ENCODE data around the gene COTL1.
"Not testable (repeated sequence)": the region's sequence is repeated elsewhere in the genome, so short reads cannot be mapped to it uniquely, and the experiment has no call there.

Gene COTL1

GRCh38 chr16:84640145-84640544 is 22.3 kb upstream of the COTL1 start:
- no peaks in the 10 kb centered on the region for H3K9me3 ChIP-seq (ENCODE audit: low read length)
- H3K27ac ChIP-seq (ENCODE audit: low read depth, low read length), result no peak overlapping the region
- no peak overlapping the region for H3K4me3 ChIP-seq (ENCODE audit: low read depth in 1 of 2, low read length in 2 of 2)
- H3K27me3 ChIP-seq (ENCODE audit: control insufficient read depth in 1 of 2, insufficient read depth in 2 of 2, low read length in 2 of 2), result no peaks in the 10 kb centered on the region
- H3K9ac ChIP-seq (ENCODE audit: low read length), result no peak overlapping the region
- peaks cover 20% of the 10 kb centered on the region for H3K4me1 ChIP-seq (ENCODE audit: insufficient read depth, low read length)
- H3K36me3 ChIP-seq (ENCODE audit: insufficient read depth, low read length), result no peaks in the 10 kb centered on the region

DNA sequence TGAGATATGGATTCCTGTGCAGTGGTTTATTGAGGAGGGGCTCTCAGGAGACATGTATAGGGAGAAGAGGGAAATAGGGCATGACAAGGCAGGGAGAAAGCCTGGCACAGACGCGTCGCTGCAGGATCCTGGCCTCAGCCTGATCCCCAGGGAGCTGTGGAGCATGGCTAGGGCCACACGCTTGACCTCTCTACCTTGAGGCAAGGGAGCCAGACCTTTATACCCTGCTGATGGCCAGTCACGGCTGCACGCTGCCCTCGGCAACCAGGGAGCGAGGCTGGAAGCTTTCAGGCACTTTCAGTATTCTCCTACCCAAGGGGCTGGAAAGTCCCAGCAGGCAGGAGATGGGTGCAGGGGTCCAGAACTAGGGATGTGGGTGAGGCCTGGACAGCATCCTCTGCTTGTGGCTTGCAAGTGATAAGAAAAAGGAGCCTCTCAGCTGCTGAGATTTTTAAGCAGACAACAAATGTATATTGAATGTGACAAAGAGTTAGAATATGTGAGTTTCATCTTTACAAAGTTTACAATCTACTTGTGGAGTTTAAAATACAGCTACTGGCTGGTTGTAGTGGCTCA is 20.4 kb upstream of the COTL1 start:
- Histone ChIP-seq H3K9ac (ENCODE audit: low read length) (no peak overlapping the region), H3K27ac (ENCODE audit: low read depth, low read length) (no peak overlapping the region), H3K27me3 (ENCODE audit: control insufficient read depth in 1 of 2, insufficient read depth in 2 of 2, low read length in 2 of 2) (no peaks in the 10 kb centered on the region), H3K4me1 (ENCODE audit: insufficient read depth, low read length) (peaks cover 13% of the 10 kb centered on the region), H3K9me3 (ENCODE audit: low read length) (no peaks in the 10 kb centered on the region), H3K36me3 (ENCODE audit: insufficient read depth, low read length) (no peaks in the 10 kb centered on the region), H3K4me3 (ENCODE audit: low read depth in 1 of 2, low read length in 2 of 2) (no peak overlapping the region)

DNA sequence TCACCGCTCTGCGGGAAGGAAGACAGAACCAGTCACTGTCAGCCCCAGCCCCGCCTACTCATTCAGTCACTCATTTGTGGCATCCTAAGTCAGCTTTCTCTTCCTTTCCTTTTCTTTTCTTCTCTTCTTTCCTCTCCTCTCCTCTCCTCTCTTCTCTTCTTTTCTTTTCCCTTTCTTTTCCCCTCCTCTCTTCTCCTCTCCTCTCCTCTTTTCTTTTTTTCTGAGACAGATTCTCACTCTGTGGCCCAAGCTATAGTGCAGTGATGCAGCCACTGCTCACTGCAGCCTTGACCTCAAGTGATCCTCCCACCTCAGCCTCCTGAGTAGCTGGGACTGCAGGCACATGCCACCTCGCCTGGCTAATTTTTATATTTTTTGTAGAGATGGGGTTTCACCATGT is 19.8 kb upstream of the COTL1 start:
- no peaks in the 10 kb centered on the region for H3K9me3 ChIP-seq (ENCODE audit: low read length)
- H3K27me3 ChIP-seq (ENCODE audit: control insufficient read depth in 1 of 2, insufficient read depth in 2 of 2, low read length in 2 of 2), result no peaks in the 10 kb centered on the region
- H3K36me3 ChIP-seq (ENCODE audit: insufficient read depth, low read length), result no peaks in the 10 kb centered on the region
- H3K4me1 ChIP-seq (ENCODE audit: insufficient read depth, low read length), result peaks cover 7% of the 10 kb centered on the region
- H3K9ac ChIP-seq (ENCODE audit: low read length), result no peak overlapping the region
- no peak overlapping the region for H3K27ac ChIP-seq (ENCODE audit: low read depth, low read length)
- no peak overlapping the region for H3K4me3 ChIP-seq (ENCODE audit: low read depth in 1 of 2, low read length in 2 of 2)

GRCh38 chr16:84635702-84636101 is 17.8 kb upstream of the COTL1 start:
- Histone ChIP-seq H3K9me3 (ENCODE audit: low read length) (no peaks in the 10 kb centered on the region), H3K4me3 (ENCODE audit: low read depth in 1 of 2, low read length in 2 of 2) (no peak overlapping the region), H3K36me3 (ENCODE audit: insufficient read depth, low read length) (no peaks in the 10 kb centered on the region), H3K27me3 (ENCODE audit: control insufficient read depth in 1 of 2, insufficient read depth in 2 of 2, low read length in 2 of 2) (no peaks in the 10 kb centered on the region), H3K9ac (ENCODE audit: low read length) (no peak overlapping the region), H3K4me1 (ENCODE audit: insufficient read depth, low read length) (no peaks in the 10 kb centered on the region), H3K27ac (ENCODE audit: low read depth, low read length) (no peak overlapping the region)

DNA sequence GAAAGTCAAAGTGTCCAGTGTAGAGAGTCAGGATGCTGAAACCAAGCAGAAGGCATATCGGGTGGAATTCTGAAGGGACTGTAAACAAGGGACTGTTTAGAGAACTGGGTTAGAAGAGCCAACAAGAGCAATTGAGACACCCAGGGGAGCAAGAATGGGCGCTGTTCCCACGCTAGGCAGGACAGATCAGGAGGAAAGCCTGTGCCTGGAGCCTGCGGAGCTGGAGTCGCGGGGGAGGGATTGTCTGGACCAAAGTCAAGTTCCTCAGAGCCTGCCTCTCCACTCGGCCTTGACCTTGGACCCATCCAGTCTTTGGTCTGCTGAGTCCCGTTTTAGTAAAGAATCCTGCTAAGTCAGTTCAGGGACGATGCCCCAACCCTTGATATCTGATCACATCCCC is 15.7 kb upstream of the COTL1 start:
- Histone ChIP-seq H3K9ac (ENCODE audit: low read length) (no peak overlapping the region), H3K27ac (ENCODE audit: low read depth, low read length) (no peak overlapping the region), H3K9me3 (ENCODE audit: low read length) (no peaks in the 10 kb centered on the region), H3K36me3 (ENCODE audit: insufficient read depth, low read length) (no peaks in the 10 kb centered on the region), H3K27me3 (ENCODE audit: control insufficient read depth in 1 of 2, insufficient read depth in 2 of 2, low read length in 2 of 2) (no peaks in the 10 kb centered on the region), H3K4me1 (ENCODE audit: insufficient read depth, low read length) (no peaks in the 10 kb centered on the region), H3K4me3 (ENCODE audit: low read depth in 1 of 2, low read length in 2 of 2) (no peak overlapping the region)

DNA sequence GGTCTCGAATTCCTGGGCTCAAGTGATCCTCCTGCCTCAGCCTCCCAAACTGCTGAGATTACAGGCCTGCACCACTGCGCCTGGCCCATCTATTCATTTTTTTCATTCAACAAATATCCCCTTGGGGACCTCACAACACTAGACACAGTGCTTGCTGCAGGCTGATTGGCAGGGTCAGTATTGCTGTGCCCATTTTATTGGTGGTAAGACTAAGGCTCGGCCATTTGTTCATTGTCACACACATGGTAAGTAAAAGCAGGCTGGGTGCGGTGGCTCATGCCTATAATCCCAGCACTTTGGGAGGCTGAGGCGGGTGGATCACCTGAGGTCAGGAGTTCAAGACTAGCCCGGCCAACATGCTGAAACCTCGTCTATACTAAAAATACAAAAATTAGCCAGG is 15.0 kb upstream of the COTL1 start:
- H3K27ac ChIP-seq (ENCODE audit: low read depth, low read length); H3K27me3 ChIP-seq (ENCODE audit: control insufficient read depth in 1 of 2, insufficient read depth in 2 of 2, low read length in 2 of 2); H3K9ac ChIP-seq (ENCODE audit: low read length); H3K9me3 ChIP-seq (ENCODE audit: low read length); H3K4me3 ChIP-seq (ENCODE audit: low read depth in 1 of 2, low read length in 2 of 2); H3K4me1 ChIP-seq (ENCODE audit: insufficient read depth, low read length); H3K36me3 ChIP-seq (ENCODE audit: insufficient read depth, low read length): not testable (repeated sequence)

- Histone ChIP-seq H3K27ac (ENCODE audit: low read depth, low read length) (no peak overlapping the region), H3K9me3 (ENCODE audit: low read length) (no peaks in the 10 kb centered on the region), H3K27me3 (ENCODE audit: control insufficient read depth in 1 of 2, insufficient read depth in 2 of 2, low read length in 2 of 2) (no peaks in the 10 kb centered on the region), H3K4me1 (ENCODE audit: insufficient read depth, low read length) (no peaks in the 10 kb centered on the region), H3K36me3 (ENCODE audit: insufficient read depth, low read length) (no peaks in the 10 kb centered on the region), H3K4me3 (ENCODE audit: low read depth in 1 of 2, low read length in 2 of 2) (no peak overlapping the region), H3K9ac (ENCODE audit: low read length) (no peak overlapping the region)
Measured at GRCh38 chr16:84631886-84632285, 14.0 kb upstream of the COTL1 start.

DNA sequence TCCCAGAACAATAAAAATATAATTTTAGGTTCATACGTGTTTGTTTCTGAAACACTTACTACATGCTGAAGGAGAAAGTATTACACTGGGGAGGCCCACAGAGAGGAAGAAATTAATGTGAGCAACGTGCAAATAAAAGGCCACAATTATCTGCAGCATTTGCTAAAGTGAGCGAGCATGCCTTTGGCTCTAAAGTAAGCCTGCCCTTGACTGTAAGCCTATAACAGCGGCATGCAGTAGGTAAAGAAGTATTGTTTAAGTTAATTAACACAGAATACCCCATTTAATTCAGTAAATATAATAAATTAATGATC is 13.2 kb upstream of the COTL1 start:
- Histone ChIP-seq H3K4me1 (ENCODE audit: insufficient read depth, low read length) (no peaks in the 10 kb centered on the region), H3K9me3 (ENCODE audit: low read length) (no peaks in the 10 kb centered on the region), H3K4me3 (ENCODE audit: low read depth in 1 of 2, low read length in 2 of 2) (no peak overlapping the region), H3K27me3 (ENCODE audit: control insufficient read depth in 1 of 2, insufficient read depth in 2 of 2, low read length in 2 of 2) (no peaks in the 10 kb centered on the region), H3K36me3 (ENCODE audit: insufficient read depth, low read length) (no peaks in the 10 kb centered on the region), H3K9ac (ENCODE audit: low read length) (no peak overlapping the region), H3K27ac (ENCODE audit: low read depth, low read length) (no peak overlapping the region)

DNA sequence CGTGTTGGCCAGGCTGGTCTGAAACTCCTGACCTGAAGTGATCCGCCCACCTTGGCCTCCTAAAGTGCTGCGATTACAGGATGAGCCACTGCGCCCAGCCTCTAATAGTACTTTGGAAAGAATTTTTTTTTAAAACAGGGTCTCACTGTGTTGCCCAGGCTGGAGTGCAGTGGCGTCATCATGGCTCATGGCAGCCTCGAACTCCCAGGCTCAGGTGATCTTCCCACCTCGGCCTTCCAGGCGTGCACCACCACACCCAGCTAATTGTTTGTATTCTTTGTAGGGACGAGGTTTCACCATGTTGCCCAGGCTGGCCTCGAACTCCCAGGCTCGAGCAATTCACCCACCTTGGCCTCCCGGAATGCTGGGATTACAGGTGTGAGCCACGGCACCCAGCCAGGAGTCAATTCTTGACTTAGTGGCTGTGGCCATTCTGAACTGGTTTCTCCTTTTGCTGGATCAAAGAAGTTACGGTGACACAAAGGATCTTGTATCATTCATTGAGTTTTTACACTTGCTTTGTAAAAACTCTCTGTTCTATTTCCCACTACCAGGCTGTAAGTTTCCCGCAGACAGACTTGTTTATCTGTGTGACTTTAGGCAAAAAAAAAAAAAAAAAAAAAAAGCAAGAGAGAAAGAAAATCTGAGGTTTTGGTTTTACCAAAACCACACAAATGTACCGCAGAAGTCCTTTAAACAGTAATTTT is 12.7 kb upstream of the COTL1 start:
- Histone ChIP-seq H3K9me3 (ENCODE audit: low read length) (no peaks in the 10 kb centered on the region), H3K4me1 (ENCODE audit: insufficient read depth, low read length) (no peaks in the 10 kb centered on the region), H3K27ac (ENCODE audit: low read depth, low read length) (no peak overlapping the region), H3K36me3 (ENCODE audit: insufficient read depth, low read length) (no peaks in the 10 kb centered on the region), H3K4me3 (ENCODE audit: low read depth in 1 of 2, low read length in 2 of 2) (no peak overlapping the region), H3K27me3 (ENCODE audit: control insufficient read depth in 1 of 2, insufficient read depth in 2 of 2, low read length in 2 of 2) (no peaks in the 10 kb centered on the region), H3K9ac (ENCODE audit: low read length) (no peak overlapping the region)

DNA sequence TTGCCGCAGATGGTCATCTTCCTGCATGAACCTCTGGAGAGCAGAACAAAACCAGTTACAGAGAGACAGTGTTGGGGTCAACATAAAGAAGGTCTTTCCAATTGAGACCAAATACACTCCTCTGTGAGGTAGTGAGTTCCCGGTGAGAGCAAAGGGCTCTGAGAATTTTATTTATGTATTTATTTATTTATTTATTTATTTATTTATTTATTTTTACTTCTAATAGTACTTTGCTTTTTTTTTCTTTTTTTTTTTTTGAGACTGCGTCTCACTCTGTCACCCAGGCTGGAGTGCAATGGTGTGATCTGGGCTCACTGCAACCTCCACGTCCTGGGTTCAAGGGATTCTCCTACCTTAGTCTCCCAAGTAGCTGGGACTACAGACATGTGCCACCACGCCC is 12.1 kb upstream of the COTL1 start:
- Histone ChIP-seq H3K4me3 (ENCODE audit: low read depth in 1 of 2, low read length in 2 of 2) (no peak overlapping the region), H3K4me1 (ENCODE audit: insufficient read depth, low read length) (no peaks in the 10 kb centered on the region), H3K9ac (ENCODE audit: low read length) (no peak overlapping the region)

DNA sequence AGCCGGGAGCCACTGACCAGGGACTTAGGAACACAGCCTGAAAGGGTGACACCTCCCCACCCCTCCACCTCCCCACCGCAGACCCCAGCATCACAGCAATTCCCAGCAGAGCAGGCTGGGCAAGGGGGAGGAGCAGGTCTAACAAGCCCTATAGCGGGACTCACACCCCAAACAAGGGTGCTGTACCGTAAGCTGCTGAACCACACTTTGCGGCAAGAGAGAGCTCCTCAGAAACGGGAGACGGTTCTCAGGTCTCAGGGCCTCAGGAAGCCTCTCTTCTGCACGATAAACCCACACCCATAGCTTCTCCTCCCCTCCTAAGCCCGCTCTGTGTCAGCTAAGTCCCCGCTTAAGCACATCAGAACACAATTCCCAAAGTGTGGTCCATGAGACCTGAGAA is 11.7 kb upstream of the COTL1 start:
- H3K4me1 ChIP-seq (ENCODE audit: insufficient read depth, low read length), result no peaks in the 10 kb centered on the region
- no peaks in the 10 kb centered on the region for H3K27me3 ChIP-seq (ENCODE audit: control insufficient read depth in 1 of 2, insufficient read depth in 2 of 2, low read length in 2 of 2)
- no peak overlapping the region for H3K27ac ChIP-seq (ENCODE audit: low read depth, low read length)
- no peak overlapping the region for H3K9ac ChIP-seq (ENCODE audit: low read length)
- no peak overlapping the region for H3K4me3 ChIP-seq (ENCODE audit: low read depth in 1 of 2, low read length in 2 of 2)
- H3K36me3 ChIP-seq (ENCODE audit: insufficient read depth, low read length), result no peaks in the 10 kb centered on the region
- H3K9me3 ChIP-seq (ENCODE audit: low read length), result no peaks in the 10 kb centered on the region

More for the DNA sequence above, 12.1 kb upstream of the COTL1 start:
- no peaks in the 10 kb centered on the region for H3K36me3 ChIP-seq (ENCODE audit: insufficient read depth, low read length)
- H3K27me3 ChIP-seq (ENCODE audit: control insufficient read depth in 1 of 2, insufficient read depth in 2 of 2, low read length in 2 of 2), result no peaks in the 10 kb centered on the region
- H3K27ac ChIP-seq (ENCODE audit: low read depth, low read length), result no peak overlapping the region
- no peaks in the 10 kb centered on the region for H3K9me3 ChIP-seq (ENCODE audit: low read length)

- H3K27ac ChIP-seq (ENCODE audit: low read depth, low read length), result no peak overlapping the region
- no peak overlapping the region for H3K9ac ChIP-seq (ENCODE audit: low read length)
- no peaks in the 10 kb centered on the region for H3K36me3 ChIP-seq (ENCODE audit: insufficient read depth, low read length)
- H3K4me1 ChIP-seq (ENCODE audit: insufficient read depth, low read length), result no peaks in the 10 kb centered on the region
- H3K27me3 ChIP-seq (ENCODE audit: control insufficient read depth in 1 of 2, insufficient read depth in 2 of 2, low read length in 2 of 2), result no peaks in the 10 kb centered on the region
- no peaks in the 10 kb centered on the region for H3K9me3 ChIP-seq (ENCODE audit: low read length)
- no peak overlapping the region for H3K4me3 ChIP-seq (ENCODE audit: low read depth in 1 of 2, low read length in 2 of 2)
Measured at GRCh38 chr16:84628226-84628731, 10.4 kb upstream of the COTL1 start.
